Activated T-cell treated with anti-CD3 and anti-CD28 coated beads, Interleukin-2, amount 50 U/mL, for 24 hours (primary cell): ENCODE data around the gene CELF3.
A peak's percentile ranks its signal among the peaks of the same experiment; 100 is the strongest.
"Not testable (repeated sequence)": the region's sequence is repeated elsewhere in the genome, so short reads cannot be mapped to it uniquely, and the experiment has no call there.

ENCODE experiments used
- DNase-seq: peaks from one replicate; pipeline ENCODE4 v3.0.0-alpha.2; 2020
- H3K27ac Mint-ChIP-seq: 2 replicates; pipeline ENCODE4 v1.8.0; 2020; ENCODE audit warnings: mild to moderate bottlenecking, mixed read lengths
- H3K27me3 Mint-ChIP-seq: 2 replicates; pipeline ENCODE4 v1.8.0; 2020; ENCODE audit warnings: mixed read lengths
- H3K36me3 Mint-ChIP-seq: 2 replicates; pipeline ENCODE4 v1.8.0; 2020; ENCODE audit warnings: low read depth, mixed read lengths
- H3K4me1 Mint-ChIP-seq: 2 replicates; pipeline ENCODE4 v1.8.0; 2020; ENCODE audit warnings: low read depth, mixed read lengths
- H3K4me3 Mint-ChIP-seq: 2 replicates; pipeline ENCODE4 v1.8.0; 2020; ENCODE audit warnings: mild to moderate bottlenecking, moderate library complexity, mixed read lengths
- H3K9me3 Mint-ChIP-seq: 2 replicates; pipeline ENCODE4 v1.8.0; 2020; ENCODE audit warnings: mixed read lengths

The CELF3 gene

GRCh38 chr1:151693057-151693651 lies 23.4 kb downstream of the CELF3 start:
- DNase-seq: no peak
- no peak overlapping the region for H3K27ac Mint-ChIP-seq
- no peaks in the 10 kb centered on the region for H3K9me3 Mint-ChIP-seq
- H3K27me3 Mint-ChIP-seq: no peaks in the 10 kb centered on the region
- H3K4me3 Mint-ChIP-seq: no peak overlapping the region
- H3K4me1 Mint-ChIP-seq: no peaks in the 10 kb centered on the region
- peaks cover 68% of the 10 kb centered on the region for H3K36me3 Mint-ChIP-seq

DNA sequence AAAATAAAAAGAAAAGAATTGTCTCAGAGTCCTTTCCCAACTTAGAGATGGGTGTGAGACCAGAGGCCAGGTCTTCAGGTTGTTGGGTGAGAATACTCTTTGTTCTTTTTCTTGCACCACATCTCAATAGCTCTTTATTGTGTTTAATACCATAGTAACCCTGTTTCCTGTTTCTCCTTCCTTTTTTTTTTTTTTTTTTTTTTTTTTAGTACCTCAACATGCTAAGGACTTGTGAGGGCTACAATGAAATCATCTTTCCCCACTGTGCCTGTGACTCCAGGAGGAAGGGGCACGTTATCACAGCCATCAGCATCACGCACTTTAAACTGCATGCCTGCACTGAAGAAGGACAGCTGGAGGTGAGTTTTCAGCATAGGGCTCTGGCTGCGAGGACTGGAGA lies 24.4 kb downstream of the CELF3 start:
- Mint-ChIP-seq H3K36me3 (peaks cover 67% of the 10 kb centered on the region), H3K4me1 (no peaks in the 10 kb centered on the region), H3K9me3 (no peaks in the 10 kb centered on the region), H3K4me3 (no peak overlapping the region), H3K27me3 (no peaks in the 10 kb centered on the region), H3K27ac (no peak overlapping the region)
- no peak for DNase-seq

DNA sequence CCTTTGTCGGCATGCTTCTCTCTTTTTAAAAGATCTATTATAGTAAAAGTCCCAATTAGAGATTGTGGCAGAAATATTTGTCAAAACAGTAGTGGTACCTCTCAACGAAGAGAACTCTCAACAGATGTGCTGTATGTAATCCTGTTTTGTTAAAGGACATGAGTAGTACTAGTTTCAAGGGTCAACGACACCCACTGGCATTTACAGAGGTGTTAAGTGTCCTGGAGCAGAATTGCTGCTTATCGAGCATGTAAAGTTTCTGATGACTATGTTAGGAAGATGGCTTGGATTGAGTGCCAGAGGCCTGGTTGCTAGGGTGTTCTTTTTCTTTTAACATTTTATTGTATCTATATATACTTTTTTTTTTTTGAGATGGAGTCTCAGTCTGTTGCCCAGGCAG lies 27.1 kb downstream of the CELF3 start:
- DNase-seq: no peak
- Mint-ChIP-seq H3K4me3 (no peak overlapping the region), H3K27me3 (no peaks in the 10 kb centered on the region), H3K27ac (no peak overlapping the region), H3K9me3 (no peaks in the 10 kb centered on the region), H3K4me1 (no peaks in the 10 kb centered on the region), H3K36me3 (peaks cover 65% of the 10 kb centered on the region)

- Mint-ChIP-seq H3K4me3 (no peak overlapping the region), H3K36me3 (peaks cover 55% of the 10 kb centered on the region), H3K9me3 (no peaks in the 10 kb centered on the region), H3K4me1 (no peaks in the 10 kb centered on the region), H3K27me3 (no peaks in the 10 kb centered on the region), H3K27ac (no peak overlapping the region)
- DNase-seq: no peak
Measured at GRCh38 chr1:151686561-151686960, 30.0 kb downstream of the CELF3 start.

- Mint-ChIP-seq H3K36me3 (peaks cover 66% of the 10 kb centered on the region), H3K27me3 (no peaks in the 10 kb centered on the region), H3K4me3 (no peak overlapping the region), H3K9me3 (no peaks in the 10 kb centered on the region), H3K4me1 (no peaks in the 10 kb centered on the region), H3K27ac (no peak overlapping the region)
- DNase-seq: no peak
Measured at GRCh38 chr1:151684128-151684527, 32.5 kb downstream of the CELF3 start.

DNA sequence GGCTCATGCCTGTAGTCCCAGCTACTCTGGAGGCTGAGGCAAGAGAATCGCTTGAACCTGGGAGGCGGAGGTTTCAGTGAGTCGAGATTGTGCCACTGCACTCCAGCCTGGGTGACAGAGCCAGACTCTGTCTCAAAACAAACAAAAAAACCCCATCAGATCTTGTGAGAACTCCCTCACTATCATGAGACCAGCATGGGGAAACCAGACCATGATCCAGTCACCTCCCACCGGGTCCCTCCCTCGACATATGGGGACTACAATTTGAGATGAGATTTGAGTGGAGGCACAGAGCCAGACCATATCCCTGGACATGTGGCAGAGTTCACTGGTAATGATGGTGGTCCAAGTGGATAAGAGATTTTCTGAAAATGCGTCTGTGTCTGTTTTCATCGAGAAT lies 33.7 kb downstream of the CELF3 start:
- not testable (repeated sequence) for H3K4me3 Mint-ChIP-seq, H3K4me1 Mint-ChIP-seq, DNase-seq, H3K9me3 Mint-ChIP-seq, H3K27me3 Mint-ChIP-seq, H3K27ac Mint-ChIP-seq
- H3K36me3 Mint-ChIP-seq: peaks cover 67% of the 10 kb centered on the region

- H3K36me3 Mint-ChIP-seq: peaks cover 62% of the 10 kb centered on the region
- no peak overlapping the region for H3K4me3 Mint-ChIP-seq
- H3K4me1 Mint-ChIP-seq: no peaks in the 10 kb centered on the region
- no peak for DNase-seq
- H3K27ac Mint-ChIP-seq: no peak overlapping the region
- H3K9me3 Mint-ChIP-seq: no peaks in the 10 kb centered on the region
- no peaks in the 10 kb centered on the region for H3K27me3 Mint-ChIP-seq
Measured at GRCh38 chr1:151681923-151682322, 34.7 kb downstream of the CELF3 start.

DNA sequence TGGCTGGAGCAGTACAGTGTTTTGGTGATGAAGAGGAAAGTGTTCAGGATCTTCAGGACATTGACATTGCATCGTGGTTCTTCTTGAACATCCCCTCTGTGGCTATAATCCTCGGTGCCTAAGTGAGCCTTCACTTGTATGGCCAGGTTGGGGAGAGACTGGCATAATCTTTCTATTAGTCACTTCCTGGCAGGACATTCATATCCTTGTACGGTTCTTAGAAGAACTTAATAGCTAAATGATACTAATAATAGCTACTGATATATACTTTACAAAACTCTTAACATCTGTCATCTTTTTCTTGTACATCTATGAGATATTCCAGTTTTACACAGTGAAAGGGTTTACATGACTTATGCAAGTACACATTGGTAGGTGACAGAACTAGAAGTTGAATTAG lies 35.8 kb downstream of the CELF3 start:
- Mint-ChIP-seq H3K36me3 (peaks cover 54% of the 10 kb centered on the region), H3K27ac (no peak overlapping the region), H3K4me1 (no peaks in the 10 kb centered on the region), H3K4me3 (no peak overlapping the region), H3K9me3 (no peaks in the 10 kb centered on the region), H3K27me3 (no peaks in the 10 kb centered on the region)
- DNase-seq: no peak

DNA sequence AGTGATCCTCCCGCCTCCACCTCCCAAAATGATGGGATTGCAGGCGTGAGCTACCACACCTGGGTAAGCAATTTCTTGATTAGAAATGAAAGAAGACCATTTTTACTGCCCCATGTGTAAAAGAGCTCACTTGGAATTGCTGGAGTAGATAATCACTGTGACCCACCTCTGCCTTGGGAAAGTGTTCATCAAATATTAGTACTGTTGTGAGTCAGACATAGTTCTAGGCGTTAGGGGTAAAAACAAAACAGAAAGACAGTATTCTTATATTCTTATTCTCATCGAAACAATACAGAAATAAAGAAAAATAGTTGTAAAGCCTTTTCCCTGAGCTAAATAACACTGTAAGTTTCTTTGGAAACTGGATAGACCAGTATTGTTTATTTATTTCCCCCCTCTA lies 36.2 kb downstream of the CELF3 start:
- Mint-ChIP-seq H3K4me1 (no peaks in the 10 kb centered on the region), H3K4me3 (no peak overlapping the region), H3K27ac (no peak overlapping the region), H3K27me3 (no peaks in the 10 kb centered on the region), H3K36me3 (peaks cover 49% of the 10 kb centered on the region), H3K9me3 (no peaks in the 10 kb centered on the region)
- no peak for DNase-seq

- no peak for DNase-seq
- H3K27ac Mint-ChIP-seq: no peak overlapping the region
- no peaks in the 10 kb centered on the region for H3K9me3 Mint-ChIP-seq
- H3K27me3 Mint-ChIP-seq: no peaks in the 10 kb centered on the region
- no peak overlapping the region for H3K4me3 Mint-ChIP-seq
- H3K36me3 Mint-ChIP-seq: peaks cover 53% of the 10 kb centered on the region
- peaks cover 2% of the 10 kb centered on the region for H3K4me1 Mint-ChIP-seq
Measured at GRCh38 chr1:151673407-151673806, 43.2 kb downstream of the CELF3 start.

- not testable (repeated sequence) for H3K4me3 Mint-ChIP-seq, H3K27ac Mint-ChIP-seq, DNase-seq, H3K27me3 Mint-ChIP-seq, H3K9me3 Mint-ChIP-seq
- Mint-ChIP-seq H3K4me1 (peaks cover 10% of the 10 kb centered on the region), H3K36me3 (peaks cover 72% of the 10 kb centered on the region)
Measured at GRCh38 chr1:151670036-151670675, 46.4 kb downstream of the CELF3 start.

- peak overlapping the region; percentile 13 for H3K27ac Mint-ChIP-seq
- H3K9me3 Mint-ChIP-seq: no peaks in the 10 kb centered on the region
- peaks cover 8% of the 10 kb centered on the region for H3K4me1 Mint-ChIP-seq
- H3K36me3 Mint-ChIP-seq: peaks cover 69% of the 10 kb centered on the region
- H3K4me3 Mint-ChIP-seq: no peak overlapping the region
- no peak for DNase-seq
- no peaks in the 10 kb centered on the region for H3K27me3 Mint-ChIP-seq
Measured at GRCh38 chr1:151668090-151668489, 48.5 kb downstream of the CELF3 start.

DNA sequence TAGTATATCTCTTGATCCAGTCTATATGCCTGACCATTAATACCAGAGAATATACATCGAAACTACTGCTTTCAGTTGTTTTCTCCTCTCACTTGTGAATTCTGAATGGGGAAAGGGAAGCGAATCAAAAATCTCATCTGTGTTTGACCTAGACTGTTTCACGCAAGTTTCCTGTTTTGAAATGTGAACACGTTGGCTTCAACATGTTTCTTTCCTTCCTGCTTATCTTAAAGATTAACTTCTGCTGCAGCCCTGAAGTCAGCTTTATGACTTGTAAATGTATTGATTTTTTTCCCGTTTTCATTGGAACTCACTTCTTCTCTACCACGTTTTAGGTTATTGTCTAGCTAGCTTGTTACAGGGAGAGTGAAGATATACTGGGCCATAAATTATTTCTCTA lies 54.9 kb downstream of the CELF3 start:
- Mint-ChIP-seq H3K27ac (peak overlapping the region; percentile 3), H3K4me1 (peaks cover 10% of the 10 kb centered on the region), H3K36me3 (peaks cover 80% of the 10 kb centered on the region), H3K9me3 (no peaks in the 10 kb centered on the region), H3K4me3 (no peak overlapping the region), H3K27me3 (no peaks in the 10 kb centered on the region)
- DNase-seq: no peak

GRCh38 chr1:151655371-151655770 lies 61.2 kb downstream of the CELF3 start:
- H3K27me3 Mint-ChIP-seq: no peaks in the 10 kb centered on the region

DNA sequence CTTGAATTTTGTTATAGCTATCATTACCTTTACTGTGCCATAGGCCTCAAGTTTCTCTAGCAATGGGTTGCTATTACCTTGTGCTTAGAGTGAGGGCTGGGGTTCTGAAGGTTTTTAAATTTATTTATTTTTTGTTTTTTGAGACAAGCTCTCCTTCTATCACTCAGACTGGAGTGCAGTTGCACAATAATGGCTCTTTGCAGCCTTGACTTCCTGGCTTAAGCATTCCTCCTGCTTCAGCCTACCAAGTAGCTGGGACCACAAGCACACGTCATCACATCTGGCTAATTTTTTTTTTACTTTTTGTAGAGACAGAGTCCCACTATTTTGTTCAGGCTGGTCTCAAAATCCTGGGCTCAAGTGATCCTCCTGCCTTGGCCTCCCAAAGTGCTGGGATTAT lies 63.2 kb downstream of the CELF3 start:
- H3K27ac Mint-ChIP-seq: no peak overlapping the region
- peaks cover 18% of the 10 kb centered on the region for H3K4me1 Mint-ChIP-seq
- no peaks in the 10 kb centered on the region for H3K9me3 Mint-ChIP-seq

More at GRCh38 chr1:151655371-151655770, 61.2 kb downstream of the CELF3 start:
- H3K27ac Mint-ChIP-seq: peak overlapping the region; percentile 20
- no peak for DNase-seq
- no peaks in the 10 kb centered on the region for H3K9me3 Mint-ChIP-seq
- peaks cover 65% of the 10 kb centered on the region for H3K36me3 Mint-ChIP-seq
- H3K4me1 Mint-ChIP-seq: peaks cover 18% of the 10 kb centered on the region
- no peak overlapping the region for H3K4me3 Mint-ChIP-seq

More for the DNA sequence above, 63.2 kb downstream of the CELF3 start:
- Mint-ChIP-seq H3K27me3 (no peaks in the 10 kb centered on the region), H3K36me3 (peaks cover 58% of the 10 kb centered on the region), H3K4me3 (no peak overlapping the region)
- no peak for DNase-seq
